HepG2 (cell line): ENCODE measurements around the gene SKI. TPM values are rescaled to one million over a fixed set of nuclear protein-coding genes. Genes with fewer than 3 reads are reported as not detected.
A peak's percentile ranks its signal among the peaks of the same experiment; 100 is the strongest.

Experiments
- ARID4A ChIP-seq: sonication (generic); formaldehyde crosslinking; IDR thresholded peaks from 2 replicates; pipeline ENCODE4 v1.5.0; 2020; ENCODE audit warnings: mild to moderate bottlenecking, missing genetic modification reagents, borderline replicate concordance
- ATF7 ChIP-seq, 2 experiments: fragments of 450-650 bp in 1 of 2; sonication (generic) in 1 of 2; formaldehyde crosslinking in 1 of 2; IDR thresholded peaks; 2 replicates each; pipeline versions ENCODE4 v1.4.0 to v1.6.1; 2016 to 2020; ENCODE audit warnings: antibody characterized with exemption in 1 of 2, mild to moderate bottlenecking in 1 of 2, missing genetic modification reagents in 1 of 2
- DRAP1 ChIP-seq: IDR thresholded peaks from 2 replicates; pipeline ENCODE4 v1.6.1; 2016; ENCODE audit warnings: missing genetic modification reagents, missing compliant biosample characterization
- EEA1 ChIP-seq: sonication (generic); formaldehyde crosslinking; IDR thresholded peaks from 2 replicates; pipeline ENCODE4 v1.5.1; 2020; ENCODE audit warnings: mild to moderate bottlenecking, missing genetic modification reagents, borderline replicate concordance
- GABPB1 ChIP-seq: IDR thresholded peaks from 2 replicates; pipeline ENCODE4 v1.6.1; 2016; ENCODE audit warnings: mild to moderate bottlenecking, missing genetic modification reagents, moderate library complexity, missing compliant biosample characterization
- HDAC1 ChIP-seq: sonication (generic); formaldehyde crosslinking; IDR thresholded peaks from 2 replicates; pipeline ENCODE4 v1.5.1; 2020; ENCODE audit warnings: mild to moderate bottlenecking, missing genetic modification reagents
- HDAC2 ChIP-seq: sonication (generic); formaldehyde crosslinking; IDR thresholded peaks from 2 replicates; pipeline ENCODE4 v1.4.0; 2020; ENCODE audit warnings: missing genetic modification reagents
- KDM5A ChIP-seq: fragments of 200-600 bp; sonication (generic); IDR thresholded peaks from 2 replicates; pipeline ENCODE4 v1.7.0; 2018; ENCODE audit warnings: antibody characterized with exemption, mild to moderate bottlenecking, low read length, borderline replicate concordance
- KLF9 ChIP-seq: IDR thresholded peaks from 2 replicates; pipeline ENCODE4 v1.6.1; 2016; ENCODE audit warnings: low read depth
- NFE2 ChIP-seq: sonication (generic); formaldehyde crosslinking; IDR thresholded peaks from 2 replicates; pipeline ENCODE4 v1.4.0; 2020; ENCODE audit warnings: missing genetic modification reagents
- TAF1 ChIP-seq: sonication (generic); formaldehyde crosslinking; IDR thresholded peaks from 2 replicates; pipeline ENCODE4 v1.4.0; 2020; ENCODE audit warnings: missing genetic modification reagents
- TP53 ChIP-seq: sonication (generic); formaldehyde crosslinking; conservative IDR thresholded peaks from 2 replicates; pipeline ENCODE4 v1.4.0; 2020; ENCODE audit warnings: missing genetic modification reagents
- ZBTB14 ChIP-seq: sonication (generic); formaldehyde crosslinking; IDR thresholded peaks from 2 replicates; pipeline ENCODE4 v1.4.0; 2020; ENCODE audit warnings: missing genetic modification reagents
- ZBTB25 ChIP-seq: IDR thresholded peaks from 2 replicates; pipeline ENCODE4 v1.6.1; 2018; ENCODE audit warnings: missing genetic modification reagents
- ZBTB7A ChIP-seq: sonication (generic); formaldehyde crosslinking; IDR thresholded peaks from 2 replicates; pipeline ENCODE4 v1.8.0; 2022; ENCODE audit warnings: mild to moderate bottlenecking, missing genetic modification reagents
- ZC3H13 ChIP-seq: sonication (generic); formaldehyde crosslinking; IDR thresholded peaks from 2 replicates; pipeline ENCODE4 v1.8.1; 2023; ENCODE audit warnings: mild to moderate bottlenecking, missing genetic modification reagents, moderate library complexity
- ZFP91 ChIP-seq: sonication (generic); formaldehyde crosslinking; IDR thresholded peaks from 2 replicates; pipeline ENCODE4 v1.9.0; 2022; ENCODE audit warnings: missing genetic modification reagents, mild to moderate bottlenecking, borderline replicate concordance
- ZNF891 ChIP-seq: sonication (generic); formaldehyde crosslinking; IDR thresholded peaks from 2 replicates; pipeline ENCODE4 v1.5.0; 2020; ENCODE audit warnings: mild to moderate bottlenecking, missing genetic modification reagents
- polyA plus RNA-seq, 8 experiments: library from polyadenylated mRNA; depleted of rRNA in 3 of 8; stranded (reverse) in 7 of 8; unstranded in 1 of 8; fragments of >200 nt; fragmentation: Illumina TruSeq in 4 of 8; extraction: Trizol in 4 of 8; gene quantifications; 2 replicates each; pipeline versions ENCODE4 v1.2.1 to v1.2.3, GENCODE V29; 2011 to 2016; ENCODE audit warnings: low read depth in 4 of 8, missing spikeins in 1 of 8, mixed read lengths in 1 of 8; ENCODE audit not compliant: insufficient read depth in 1 of 8
- total RNA-seq, 5 experiments: library from RNA; depleted of rRNA; stranded (reverse); fragments of >200 nt; fragmentation: Illumina TruSeq; extraction: Trizol; gene quantifications; 2 replicates each; pipeline ENCODE4 v1.2.3, GENCODE V29; 2016; ENCODE audit warnings: low read depth in 1 of 5

Gene SKI
- total and polyA plus RNA-seq, 2 of the 13 experiments (the other 11 are each of a cell fraction or from before 2014, with no cell fraction given): 4.7 to 6.9 TPM

- peak; percentile 9; the same call in 1 of the 2 replicates for TF ChIP-seq ARID4A (CRISPR knock-in tag)
- no peak for TF ChIP-seq NFE2
- TF ChIP-seq DRAP1: peak; percentile 86
- 0 out of 2 replicates have a peak, but pooled peaks have one; percentile 2 for TF ChIP-seq GABPB1 (CRISPR knock-in tag)
- TF ChIP-seq KLF9 (CRISPR knock-in tag): peak; percentile 85; the same call in 1 of the 2 replicates
- 0 out of 2 replicates have a peak, but pooled peaks have one; percentile 38 for TF ChIP-seq EEA1
- 0 out of 2 replicates have a peak, but pooled peaks have one; percentile 16 for TF ChIP-seq HDAC2
- no peak for TF ChIP-seq ATF7 (IDR thresholded peaks at IDR 0.05)
- no peak for TF ChIP-seq ATF7 (CRISPR knock-in tag; IDR thresholded peaks at IDR 0.05)
- no peak for TF ChIP-seq ZBTB14 (CRISPR knock-in tag)
- TF ChIP-seq ZNF891 (CRISPR knock-in tag): 0 out of 2 replicates have a peak, but pooled peaks have one; percentile 15
- TF ChIP-seq KDM5A: peak; percentile 53; the same call in 1 of the 2 replicates
- TF ChIP-seq ZBTB7A: peak; percentile 59; the same call in 1 of the 2 replicates
- TF ChIP-seq TAF1 (CRISPR knock-in tag): peak; percentile 24; the same call in 1 of the 2 replicates
- TF ChIP-seq ZC3H13: peak; percentile 83; the same call in 1 of the 2 replicates
- TF ChIP-seq HDAC1: peak; percentile 68
- no peak for TF ChIP-seq TP53 (CRISPR knock-in tag)
- 0 out of 2 replicates have a peak, but pooled peaks have one; percentile 10 for TF ChIP-seq ZFP91 (CRISPR knock-in tag)
- TF ChIP-seq ZBTB25 (CRISPR knock-in tag): 0 out of 2 replicates have a peak, but pooled peaks have one; percentile 5
These were observed 3.6 kb downstream of the SKI start (continued) for GRCh38 chr1:2231532-2232254.
